ENCODE data around the gene CPLANE1. TPM values are rescaled to one million over a fixed set of nuclear protein-coding genes. Genes with fewer than 3 reads are reported as not detected.
"Not testable (repeated sequence)": the region's sequence is repeated elsewhere in the genome, so short reads cannot be mapped to it uniquely, and the experiment has no call there.

CPLANE1 gene
- total RNA-seq, 1 donor from 2014 or later, result 30.0 TPM

DNA sequence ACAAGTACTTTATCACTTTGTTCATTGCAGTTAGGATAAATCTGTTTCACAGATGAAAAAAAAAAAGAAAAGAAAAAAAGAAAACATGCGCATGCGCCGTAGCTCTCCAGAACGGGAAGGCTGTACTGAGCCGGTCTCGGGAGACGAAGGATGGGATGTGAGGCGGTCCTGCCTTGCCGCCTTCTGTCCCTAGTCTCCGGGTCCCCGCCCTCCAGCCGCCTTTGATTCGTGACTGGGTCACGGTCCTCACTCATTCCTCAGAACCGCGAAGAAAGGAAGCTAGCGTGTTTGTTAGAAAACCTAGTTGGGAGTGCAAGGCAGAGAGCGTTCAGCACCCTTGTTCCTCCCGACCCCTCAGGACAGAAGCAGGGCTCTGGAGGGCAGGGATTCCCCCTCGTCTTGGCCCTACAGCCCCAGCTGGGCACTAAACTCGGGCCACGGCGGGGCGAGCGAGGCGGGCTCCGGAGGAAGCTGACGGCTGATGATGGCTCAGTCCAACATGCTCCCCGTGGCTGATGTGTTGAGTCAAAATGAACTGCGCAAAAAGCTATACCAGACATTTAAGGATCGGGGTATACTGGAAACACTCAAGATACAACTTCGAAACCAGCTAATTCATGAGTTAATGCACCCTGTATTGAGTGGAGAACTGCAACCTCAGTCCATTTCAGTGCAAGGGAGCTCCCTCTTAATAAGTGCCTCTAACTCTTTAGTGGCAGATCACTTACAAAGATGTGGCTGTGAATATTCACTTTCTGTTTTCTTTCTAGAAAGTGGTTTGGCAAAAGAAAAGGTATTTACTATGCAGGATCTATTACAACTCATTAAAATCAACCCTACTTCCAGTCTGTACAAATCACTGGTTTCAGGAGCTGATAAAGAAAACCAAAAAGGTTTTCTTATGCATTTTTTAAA is 40.0 kb downstream of the CPLANE1 start:
- DNase-seq (ENCODE audit: low spot score), result no peak

DNA sequence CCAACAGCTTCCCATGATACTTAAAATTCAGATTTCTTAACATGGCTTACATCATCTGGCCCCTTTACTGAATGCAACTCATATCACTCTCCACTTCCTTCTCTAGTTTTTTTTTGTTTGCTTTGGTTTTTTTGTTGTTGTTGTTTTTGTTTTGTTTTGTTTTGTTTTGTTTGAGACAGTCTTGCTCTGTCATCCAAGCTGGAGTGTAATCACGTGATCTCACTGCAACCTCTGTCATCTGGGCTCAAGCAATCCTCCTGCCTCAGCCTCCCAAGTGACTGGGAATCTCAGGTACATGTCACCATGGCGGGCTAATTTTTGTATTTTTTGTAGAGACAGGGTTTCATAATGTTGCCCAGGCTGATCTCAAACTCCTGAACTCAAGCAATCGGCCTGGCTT is 41.4 kb downstream of the CPLANE1 start:
- DNase-seq (ENCODE audit: low spot score), result no peak

DNA sequence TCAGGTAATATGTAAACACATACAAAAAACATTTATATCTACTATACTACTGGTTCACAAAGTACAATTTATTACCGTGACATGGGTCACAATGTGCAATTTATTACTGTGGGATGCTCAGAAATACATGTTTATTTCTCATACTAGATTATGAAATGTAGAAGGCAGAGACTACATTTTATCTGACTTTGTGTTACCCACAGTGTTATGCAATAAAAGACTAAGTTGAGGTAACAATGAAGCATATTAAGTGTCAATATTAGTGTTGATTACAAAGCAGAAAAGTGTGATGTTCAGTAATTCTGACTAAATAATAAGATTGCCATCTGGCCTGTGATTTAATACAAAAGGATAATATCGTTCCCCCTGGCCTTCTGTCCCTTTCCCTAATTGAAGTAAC is 42.4 kb downstream of the CPLANE1 start:
- DNase-seq (ENCODE audit: low spot score), result no peak

DNA sequence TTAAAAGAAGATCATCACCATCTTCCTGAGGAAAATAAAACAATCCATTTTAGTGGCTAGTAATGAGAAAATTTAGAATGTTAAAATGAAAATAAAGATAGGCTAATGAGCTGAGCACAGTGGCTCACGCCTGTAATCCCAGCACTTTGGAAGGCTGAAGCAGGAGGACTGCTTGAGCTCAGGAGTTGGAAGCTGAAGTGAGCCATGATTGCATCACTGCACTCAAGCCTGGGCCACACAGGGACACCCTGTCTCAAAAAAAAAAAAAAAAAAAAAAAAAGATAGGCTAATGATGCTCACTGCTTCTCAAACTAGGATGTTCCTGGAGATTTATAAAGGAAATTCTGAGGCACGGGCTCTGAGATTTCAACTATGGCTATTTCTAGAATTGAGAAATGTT is 50.3 kb downstream of the CPLANE1 start:
- no peak for DNase-seq (ENCODE audit: low spot score)

DNA sequence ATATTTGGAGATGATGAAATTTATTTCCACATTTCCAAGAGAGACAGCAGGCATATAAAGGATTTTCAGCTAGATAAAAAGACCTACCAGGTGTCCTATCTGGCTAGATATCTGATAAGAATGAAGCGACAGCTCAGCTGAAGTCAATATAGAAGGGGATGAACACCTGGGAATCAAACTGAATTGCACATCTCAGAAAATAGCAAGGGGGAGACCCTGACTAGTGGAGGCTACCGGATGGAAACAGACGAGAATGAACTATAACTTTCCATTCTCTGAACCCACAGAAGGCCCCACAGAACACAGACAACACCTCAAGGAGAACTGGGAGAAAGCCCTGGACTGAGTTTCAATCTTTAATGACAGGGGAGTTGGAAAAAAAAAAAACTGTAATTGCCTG is 51.1 kb downstream of the CPLANE1 start:
- no peak for DNase-seq (ENCODE audit: low spot score)

DNA sequence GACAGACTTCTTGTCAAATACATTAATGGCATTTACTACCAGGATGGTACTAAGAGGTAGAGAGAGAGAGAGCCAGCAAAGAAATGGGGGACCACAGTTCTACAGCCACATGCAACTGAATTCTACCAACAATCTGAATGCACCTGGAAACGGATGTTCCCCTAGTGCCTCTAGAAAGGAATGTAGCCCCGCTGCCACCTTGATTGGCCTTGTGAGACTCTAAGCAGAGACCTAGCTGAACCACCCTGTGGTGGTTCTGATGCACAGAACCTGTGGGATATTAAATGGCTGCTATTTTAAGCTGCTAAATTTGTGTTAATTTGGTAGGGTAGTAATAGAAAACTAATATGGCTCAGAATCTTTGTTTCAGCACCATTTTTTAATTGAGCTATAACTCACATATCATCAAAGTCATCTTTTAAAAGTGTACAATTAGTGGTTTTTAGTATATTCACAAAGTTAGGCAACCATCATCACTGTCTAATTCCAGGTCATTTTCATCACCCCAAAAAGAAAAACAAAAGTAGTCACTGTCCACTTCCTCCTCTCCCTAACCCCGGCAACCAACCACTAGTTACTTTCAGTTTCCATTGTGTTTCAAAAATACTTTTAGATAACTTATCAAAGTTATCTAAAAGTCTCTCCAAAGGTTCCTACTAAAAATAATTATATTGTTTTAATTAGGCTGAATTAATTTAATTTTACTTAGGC is 51.7 kb downstream of the CPLANE1 start:
- no peak for DNase-seq (ENCODE audit: low spot score)

DNA sequence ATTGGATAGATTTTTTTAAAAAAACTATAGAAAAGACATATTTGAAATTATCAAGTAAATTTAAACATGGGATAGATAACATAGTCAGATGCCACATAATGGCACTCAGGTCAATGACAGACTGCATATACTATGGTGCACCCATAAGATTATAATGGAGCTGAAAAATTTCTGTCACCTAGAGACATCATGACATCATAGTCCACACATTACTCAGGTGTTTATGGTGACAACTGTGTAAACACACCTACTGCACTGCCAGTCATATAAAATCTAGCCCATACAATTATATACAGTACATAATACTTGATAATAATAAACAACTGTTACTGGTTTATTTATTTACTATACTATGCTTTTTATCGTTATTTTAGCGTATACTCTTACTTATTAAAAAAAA is 58.6 kb downstream of the CPLANE1 start:
- DNase-seq (ENCODE audit: low spot score), result no peak

DNA sequence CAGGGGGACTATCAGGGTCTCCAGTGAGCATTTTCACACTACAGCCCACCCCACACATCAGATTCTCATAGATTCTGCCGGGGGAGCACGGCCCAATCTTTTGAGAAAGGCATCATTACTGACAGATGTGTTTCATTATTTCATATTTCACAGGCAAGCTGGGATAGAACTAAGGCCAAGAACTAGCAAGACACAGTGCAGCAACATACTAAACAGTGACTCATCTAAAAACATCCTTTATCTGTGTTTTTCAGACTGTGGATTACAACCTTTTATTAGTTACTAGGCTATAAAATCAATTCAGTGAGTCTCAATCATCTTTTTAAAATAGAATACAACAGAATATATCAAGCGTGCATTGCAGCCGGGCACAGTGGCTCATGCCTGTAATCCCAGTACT is 59.8 kb downstream of the CPLANE1 start:
- no peak for DNase-seq (ENCODE audit: low spot score)

DNA sequence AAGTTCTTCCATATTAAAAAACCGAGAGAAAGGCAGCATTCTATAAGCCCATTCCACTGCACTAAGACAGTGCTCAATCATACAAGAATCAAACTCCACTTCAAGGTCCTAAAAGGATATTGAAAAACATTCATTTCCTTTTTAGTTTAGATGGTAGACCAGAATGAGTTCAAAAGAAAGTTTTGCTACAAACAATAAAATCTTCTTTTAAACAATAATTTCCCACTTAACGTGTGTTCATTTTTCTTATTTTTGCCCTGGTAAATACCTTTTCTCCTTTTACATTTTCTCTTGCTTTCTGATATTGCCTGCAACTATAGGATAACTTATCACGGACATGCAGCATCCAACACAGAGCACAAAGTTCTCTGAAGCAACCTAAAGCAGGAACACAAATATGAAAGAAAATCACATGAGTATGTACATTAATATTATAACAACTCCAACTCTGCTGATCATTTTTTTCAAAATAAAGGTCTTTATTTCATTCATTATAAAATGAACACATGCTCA is 61.7 kb downstream of the CPLANE1 start:
- DNase-seq (ENCODE audit: low spot score), result no peak

DNA sequence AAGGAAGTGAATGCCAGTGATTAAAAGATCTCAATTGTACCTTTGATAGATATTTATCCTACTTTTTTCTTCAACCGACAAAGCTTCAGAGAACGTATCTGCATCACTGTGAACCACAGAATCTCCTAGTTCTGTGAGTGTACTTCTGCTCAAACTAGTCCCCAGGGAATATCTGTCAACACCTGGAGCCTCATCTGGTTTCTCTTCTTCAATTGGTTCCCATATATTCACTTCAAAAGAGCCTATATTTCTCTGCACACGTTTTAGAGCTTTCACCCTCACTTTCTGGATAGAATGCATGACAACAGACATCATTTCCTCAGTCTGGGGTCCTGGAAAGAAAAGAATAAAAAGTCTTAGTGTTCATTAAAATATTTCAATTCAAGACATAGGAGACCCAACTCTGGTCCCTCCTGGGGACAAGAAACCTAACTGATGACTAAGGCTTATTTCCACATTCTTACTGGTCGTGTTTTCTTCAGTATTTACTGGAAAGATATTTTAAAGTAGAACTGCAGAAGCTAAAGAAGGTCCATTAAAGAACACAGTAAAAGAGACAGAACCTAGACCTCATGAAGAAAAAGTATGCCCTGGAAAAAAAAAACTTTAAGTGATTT is 64.3 kb downstream of the CPLANE1 start:
- no peak for DNase-seq (ENCODE audit: low spot score)

DNA sequence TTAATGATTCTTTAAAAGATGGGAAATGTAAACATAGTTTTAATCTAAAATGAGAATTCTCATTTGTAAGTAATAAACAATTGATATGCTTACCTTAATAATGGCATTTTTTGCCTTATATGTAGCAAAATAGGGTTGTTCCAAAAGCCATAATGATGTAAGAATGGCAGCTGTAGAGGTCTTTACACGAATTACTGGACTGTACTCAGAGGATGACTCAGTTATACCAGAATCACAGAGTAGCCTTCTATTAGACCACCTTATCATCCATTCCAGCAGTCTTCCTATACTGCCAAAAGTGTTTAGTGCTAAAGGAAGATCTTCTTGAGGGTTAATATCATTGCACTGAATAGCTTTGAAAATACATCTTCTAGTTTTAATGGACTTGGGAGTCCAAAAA is 66.5 kb downstream of the CPLANE1 start:
- no peak for DNase-seq (ENCODE audit: low spot score)

DNA sequence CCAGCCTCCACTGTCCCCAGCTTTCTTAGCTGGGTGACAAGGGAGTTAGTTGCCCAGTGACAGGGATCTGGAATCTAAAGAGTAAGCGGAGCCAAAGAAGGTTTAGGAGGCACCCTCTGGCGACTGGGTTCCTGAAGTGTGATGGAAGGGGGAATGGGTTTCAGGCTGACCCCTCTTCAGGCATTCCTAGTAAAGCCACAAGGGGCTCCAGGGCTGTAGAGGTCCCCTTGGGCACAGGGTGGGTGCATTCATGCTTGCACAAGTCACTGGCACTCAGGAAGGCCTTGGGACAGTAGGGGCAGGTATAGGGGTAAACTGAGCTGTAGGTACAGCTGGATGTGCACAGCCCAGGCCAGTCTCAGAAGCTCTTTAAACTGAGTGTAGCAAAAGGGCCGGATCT is 74.2 kb downstream of the CPLANE1 start:
- no peak for DNase-seq (ENCODE audit: low spot score)

DNA sequence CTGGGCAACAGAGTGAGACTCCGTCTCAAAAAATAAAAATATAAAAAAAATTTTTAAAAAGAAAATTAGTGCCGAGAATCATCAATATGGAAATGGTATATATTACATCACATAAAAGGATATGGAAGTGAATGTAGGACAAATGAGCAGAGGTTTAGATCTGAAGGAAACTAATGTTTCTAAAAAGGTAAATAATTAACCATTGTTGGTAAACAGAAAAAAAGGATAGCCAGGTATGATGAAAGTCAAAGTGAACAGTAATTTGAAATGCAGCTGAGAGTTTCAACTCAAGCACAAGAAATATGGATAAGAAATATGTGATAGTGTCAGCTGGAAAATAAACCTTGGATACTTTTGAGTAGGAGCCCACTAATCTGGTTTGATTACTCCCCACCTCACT is 76.2 kb downstream of the CPLANE1 start:
- DNase-seq (ENCODE audit: low spot score), result no peak

DNA sequence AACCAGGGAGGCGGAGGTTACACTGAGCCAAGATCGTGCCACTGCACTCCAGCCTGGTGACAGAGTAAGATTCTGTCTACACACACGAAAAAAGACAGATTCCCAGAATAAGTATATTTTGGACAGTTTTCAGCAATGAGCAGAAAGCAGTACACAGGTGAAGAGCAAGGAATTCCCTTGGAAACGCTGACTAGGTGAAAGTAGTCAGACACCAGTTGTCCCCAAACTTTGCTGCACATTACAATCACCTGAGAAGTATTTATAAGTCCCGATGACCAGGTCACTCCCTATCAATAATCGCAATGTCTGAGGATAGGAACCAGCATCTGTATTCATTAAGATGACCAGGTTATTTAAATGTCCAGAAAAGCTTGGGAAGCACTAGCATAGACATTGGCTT is 78.3 kb downstream of the CPLANE1 start:
- DNase-seq (ENCODE audit: low spot score), result no peak

DNA sequence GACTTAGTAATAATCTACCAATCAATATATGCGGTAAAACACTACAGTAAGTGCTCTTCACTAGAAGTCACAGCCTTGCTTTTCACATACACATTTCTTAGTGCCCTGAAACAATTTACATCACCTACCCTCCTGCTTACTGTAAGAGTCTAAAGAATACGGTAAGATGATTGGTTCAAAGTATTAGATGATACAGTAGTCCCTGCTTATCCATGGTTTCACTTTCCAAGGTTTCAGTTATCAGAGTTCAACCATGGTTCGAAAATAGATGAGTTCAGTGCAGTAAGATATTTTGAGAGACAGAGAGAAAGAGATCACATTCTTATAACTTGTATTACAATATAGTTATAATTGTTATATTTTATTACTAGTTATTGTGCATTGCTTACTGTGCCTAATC is 83.0 kb downstream of the CPLANE1 start:
- DNase-seq (ENCODE audit: low spot score), result no peak

DNA sequence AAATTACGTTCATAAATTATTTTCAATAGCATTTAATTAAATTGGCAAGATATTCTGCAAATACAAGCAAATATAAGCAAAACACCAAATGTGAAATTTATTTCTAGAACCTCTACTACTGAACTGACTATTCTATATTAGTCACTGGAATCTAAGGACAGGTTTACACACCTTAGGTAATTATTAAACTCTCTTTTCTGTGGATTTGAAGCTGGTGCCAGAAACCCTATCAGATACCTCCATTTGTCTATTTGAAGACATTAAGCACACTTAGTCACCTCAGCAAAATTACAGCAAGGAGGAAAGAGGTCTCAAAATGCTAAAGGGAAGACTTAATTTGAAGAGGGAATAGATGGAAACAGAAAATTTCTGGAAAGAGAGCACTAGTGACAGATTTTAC is 83.4 kb downstream of the CPLANE1 start:
- no peak for DNase-seq (ENCODE audit: low spot score)

DNA sequence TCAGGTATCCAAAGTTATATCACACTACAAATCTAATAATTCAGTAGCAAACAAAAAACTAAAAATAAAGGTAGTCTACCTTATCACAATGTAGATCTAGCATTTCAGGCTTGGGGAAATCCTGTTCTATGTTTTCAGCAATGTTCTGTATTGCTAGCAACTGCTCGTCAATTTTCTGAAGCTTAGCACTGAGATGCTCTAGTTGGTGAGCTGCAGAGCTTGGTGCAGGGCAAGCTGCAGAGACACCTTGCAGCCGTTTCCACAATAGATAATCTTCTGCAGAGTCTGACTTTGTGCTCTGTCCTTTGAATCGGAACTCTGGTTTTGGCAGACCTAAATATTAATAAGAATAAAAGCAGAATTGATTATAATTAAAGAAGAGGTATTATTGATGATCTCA is 95.5 kb downstream of the CPLANE1 start:
- DNase-seq (ENCODE audit: low spot score), result no peak

DNA sequence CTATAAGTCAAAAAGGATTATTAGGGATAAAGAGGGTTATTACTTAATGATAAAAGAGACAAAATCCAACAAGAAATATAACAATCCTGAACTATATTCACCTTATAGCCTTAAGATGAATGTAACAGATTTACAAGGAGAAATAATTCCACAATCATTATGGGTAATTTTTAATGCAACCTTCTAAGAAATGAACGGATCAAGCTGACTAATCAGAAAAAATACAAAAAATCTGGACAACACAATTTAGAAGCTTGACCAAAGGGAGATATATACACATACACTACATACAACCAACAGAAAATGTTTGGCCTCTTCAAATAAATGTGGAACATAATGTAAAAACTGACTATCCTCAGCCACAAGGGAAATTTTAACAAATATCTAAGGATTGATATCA is 102.3 kb downstream of the CPLANE1 start:
- DNase-seq (ENCODE audit: low spot score), result no peak

DNA sequence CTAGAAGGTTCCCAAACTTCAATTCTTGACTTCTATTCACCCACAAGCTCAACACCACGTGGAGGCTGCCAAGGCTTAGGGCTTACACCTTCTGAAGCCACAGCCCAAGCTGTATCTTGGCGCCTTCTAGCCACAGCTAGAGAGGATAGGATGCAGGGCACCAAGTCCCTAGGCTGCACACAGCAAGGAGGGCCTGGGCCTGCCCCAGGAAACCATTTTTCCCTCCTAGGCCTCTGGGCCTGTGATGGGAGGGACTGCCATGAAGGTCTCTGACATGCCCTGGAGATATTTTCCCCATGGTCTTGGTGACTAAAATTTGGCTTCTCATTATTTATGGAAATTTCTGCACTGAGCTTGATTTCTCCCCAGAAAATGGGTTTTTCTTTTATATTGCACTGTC is 112.5 kb downstream of the CPLANE1 start:
- DNase-seq (ENCODE audit: low spot score), result no peak

DNA sequence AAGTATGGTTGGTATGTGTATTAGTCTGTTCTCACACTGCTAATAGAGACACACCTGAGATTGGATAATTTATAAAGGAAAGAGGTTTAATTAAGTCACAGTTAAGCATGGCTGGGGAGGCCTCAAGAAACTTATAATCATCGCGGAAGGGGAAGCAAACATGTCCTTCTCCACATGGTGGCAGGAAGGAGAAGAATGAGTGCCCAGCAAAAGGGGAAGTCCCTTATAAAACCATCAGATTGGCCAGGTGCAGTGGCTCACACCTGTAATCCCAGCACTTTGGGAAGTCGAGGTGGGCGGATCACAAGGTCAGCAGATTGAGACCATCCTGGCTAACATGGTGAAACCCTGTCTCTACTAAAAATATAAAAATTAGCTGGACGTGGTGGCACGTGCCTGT is 113.9 kb downstream of the CPLANE1 start:
- DNase-seq (ENCODE audit: low spot score), result not testable (repeated sequence)

DNA sequence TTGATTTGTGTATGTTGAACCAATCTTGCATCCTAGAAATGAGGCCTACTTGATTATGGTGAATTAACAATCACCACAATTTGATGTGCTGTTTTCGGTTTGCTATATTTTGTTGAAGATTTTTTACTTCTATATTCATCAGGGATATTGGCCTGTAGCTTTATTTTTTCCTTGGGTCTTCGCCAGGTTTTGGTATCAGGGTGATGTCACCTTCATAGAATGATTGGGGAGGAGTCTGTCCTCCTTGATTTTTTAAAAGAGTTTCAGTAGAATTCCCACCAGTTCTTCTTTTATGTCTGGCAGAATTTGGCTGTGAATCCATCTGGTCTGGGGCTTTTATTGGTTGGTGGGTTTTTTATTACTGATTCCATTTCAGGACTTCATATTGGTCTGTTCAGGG is 115.2 kb downstream of the CPLANE1 start:
- DNase-seq (ENCODE audit: low spot score), result no peak

DNA sequence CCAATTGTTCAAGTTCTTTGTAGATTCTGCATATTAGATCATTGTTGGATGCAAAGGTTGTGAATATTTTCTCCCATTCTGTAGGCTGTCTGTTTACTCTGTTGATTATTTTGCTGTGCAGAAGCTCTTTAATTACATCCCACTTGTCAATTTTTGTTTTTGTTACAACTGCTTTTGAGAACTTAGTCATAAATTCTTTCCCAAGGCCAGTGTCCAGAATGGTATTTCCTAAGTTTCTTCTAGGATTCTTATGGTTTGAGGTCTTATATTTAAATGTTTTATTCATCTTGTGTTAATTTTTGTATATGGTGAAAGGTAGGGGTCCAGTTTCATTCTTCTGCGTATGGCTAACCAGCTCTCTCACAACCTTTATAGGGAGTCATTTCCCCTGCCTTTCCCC is 116.5 kb downstream of the CPLANE1 start:
- DNase-seq (ENCODE audit: low spot score), result no peak

DNA sequence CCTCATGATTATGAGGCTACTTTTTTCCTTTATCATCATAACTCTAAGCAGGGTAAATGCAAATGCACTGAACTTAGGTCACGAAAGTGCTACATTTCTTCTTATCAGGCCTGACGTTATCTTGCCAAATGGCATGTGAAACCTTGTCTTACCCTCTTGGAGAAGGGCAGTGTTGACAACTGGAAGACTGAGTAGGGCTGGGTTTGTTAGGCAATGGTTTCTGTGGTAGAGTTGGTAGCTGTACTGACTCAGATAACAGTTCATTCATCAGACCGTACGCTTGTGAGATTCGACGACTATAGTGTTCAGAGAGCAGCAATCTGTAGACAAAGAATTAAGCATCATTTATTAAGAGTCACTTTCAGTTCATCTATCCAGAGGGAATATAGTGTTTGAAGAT is 127.7 kb downstream of the CPLANE1 start:
- DNase-seq (ENCODE audit: low spot score), result no peak

Data from ureter (tissue), 1 donor.